ENCODE data around the gene RYK. TPM values are rescaled to one million over a fixed set of nuclear protein-coding genes. Genes with fewer than 3 reads are reported as not detected.

Gene RYK
- total and polyA plus RNA-seq, 2 donors (not counting 3 experiments of a cell fraction or from before 2014, with no cell fraction given), result 23.8 to 48.3 TPM

DNA sequence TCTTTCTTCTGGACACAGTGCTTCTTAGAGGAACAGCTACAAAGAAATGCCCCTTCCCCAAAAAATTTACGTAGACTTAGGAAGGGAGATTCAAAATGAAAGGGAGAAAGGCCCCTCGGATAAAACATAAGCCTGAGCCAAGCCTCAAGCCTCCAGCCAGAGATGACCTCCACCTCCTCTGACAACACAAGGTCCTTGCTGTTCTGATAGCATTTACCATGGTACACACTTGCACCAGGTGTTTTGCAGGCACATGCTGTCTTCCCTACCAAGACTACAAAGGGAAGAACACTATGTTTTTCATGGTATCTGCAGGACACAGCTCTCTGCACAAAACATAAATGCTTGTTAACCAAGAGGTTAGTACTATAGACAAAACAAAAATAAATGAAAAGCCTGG lies 27.8 kb downstream of the RYK start:
- H3K79me2 ChIP-seq (ENCODE audit: control insufficient read depth, insufficient read depth, low read length), result peaks cover 34% of the 10 kb centered on the region
- no peak overlapping the region for H3K27ac ChIP-seq (ENCODE audit: insufficient read depth, low read depth, low read length)
- H3K9ac ChIP-seq (replicated peaks; ENCODE audit: extremely low read depth, insufficient read depth, low read length), result no peak overlapping the region
- dilution Hi-C loops (cut with MboI; ENCODE audit: extremely low pct_ligation_motif_present, low sequenced_read_pairs), result loop anchor here (25.0 kb wide), 1 partner anchor 286 kb away; no protein-coding TSS in a partner anchor
- no TSS peak for BruUV-seq (replicated peaks)
- ChIA-PET CTCF (interaction anchor here (0.7 to 5.3 kb wide), 6 partner anchors 8 to 1513 kb away, joined by 3 to 112 read pairs (median 10); no protein-coding TSS in a partner anchor), POLR2A (no interaction called here)
- no peaks in the 10 kb centered on the region for H3K9me3 ChIP-seq (replicated peaks; ENCODE audit: control insufficient read depth, insufficient read depth, low read length)
- H3K9me1 ChIP-seq (replicated peaks; ENCODE audit: control insufficient read depth, extremely low read depth, insufficient read depth, low read length), result no peaks in the 10 kb centered on the region
- H4K20me1 ChIP-seq (replicated peaks; ENCODE audit: control insufficient read depth, extremely low read depth, insufficient read depth, low read length), result no peaks in the 10 kb centered on the region
- no peaks in the 10 kb centered on the region for H3K4me1 ChIP-seq (ENCODE audit: control insufficient read depth, extremely low read depth, insufficient read depth, low read length)
- no peak overlapping the region for H3K4me2 ChIP-seq (ENCODE audit: insufficient read depth, low read length)
- DNase-seq (ENCODE audit: low read depth, low spot score) (no peak), FAIRE-seq (no peak)
- H3K27me3 ChIP-seq (ENCODE audit: control insufficient read depth in 2 of 2, insufficient read depth in 2 of 2, low read length in 2 of 2), result no peaks in the 10 kb centered on the region
- intact Hi-C loops (cut with micrococcal nuclease), result no loop called here
- H2AFZ ChIP-seq (ENCODE audit: low read depth, low read length), result no peak overlapping the region
- H3K4me3 ChIP-seq (replicated peaks in 1 of 3; ENCODE audit: insufficient read depth in 1 of 3, low read depth in 1 of 3, low read length in 3 of 3), result no peak overlapping the region
- TF ChIP-seq GATA2 (IDR thresholded peaks at IDR 0.05; ENCODE audit: insufficient read depth, insufficient read length, low read depth, low read length) (no peak), POLR2A (IDR thresholded peaks at IDR 0.05; ENCODE audit: low read depth, low read length) (no peak), EZH2 (IDR thresholded peaks at IDR 0.05; ENCODE audit: borderline replicate concordance, low read depth, low read length, severe bottlenecking) (no peak), JUN (IDR thresholded peaks at IDR 0.05; ENCODE audit: borderline replicate concordance, insufficient read depth, insufficient read length, low read depth) (no peak), FOS (IDR thresholded peaks at IDR 0.05; ENCODE audit: borderline replicate concordance, insufficient read depth, low read length) (no peak), MYC (IDR thresholded peaks at IDR 0.05; ENCODE audit: low read depth, low read length) (no peak)
- peaks cover 0 to 2% of the 10 kb centered on the region in 2 experiments for H3K36me3 ChIP-seq (ENCODE audit: control insufficient read depth in 2 of 2, extremely low read depth in 1 of 2, insufficient read depth in 2 of 2, low read length in 2 of 2)

DNA sequence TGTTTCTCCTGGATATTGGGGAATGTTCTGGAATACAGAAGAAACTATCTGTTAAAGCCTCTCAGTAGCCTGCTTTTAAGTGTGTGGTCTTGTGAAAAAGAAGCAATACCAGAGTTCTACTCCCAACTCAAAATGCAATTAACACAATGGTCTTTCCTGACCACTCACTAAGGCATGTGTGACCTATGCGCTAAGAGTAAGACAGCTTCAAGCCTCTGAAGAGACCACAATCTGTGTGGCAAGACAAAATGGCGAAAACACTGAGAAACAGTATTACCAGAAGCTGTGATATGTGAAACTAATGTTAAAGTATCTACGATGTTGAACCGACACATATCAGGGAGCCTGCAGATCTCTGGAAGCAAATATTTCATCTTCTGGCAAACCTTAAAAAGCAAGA lies 33.8 kb downstream of the RYK start:
- dilution Hi-C loops (cut with MboI; ENCODE audit: extremely low pct_ligation_motif_present, low sequenced_read_pairs), result loop anchor here (25.0 kb wide), 1 partner anchor 280 kb away; no protein-coding TSS in a partner anchor
- H2AFZ ChIP-seq (ENCODE audit: low read depth, low read length), result no peak overlapping the region
- intact Hi-C loops (cut with micrococcal nuclease), result no loop called here
- BruUV-seq (replicated peaks), result no TSS peak
- H3K9ac ChIP-seq (replicated peaks; ENCODE audit: extremely low read depth, insufficient read depth, low read length), result no peak overlapping the region
- peaks cover 3% of the 10 kb centered on the region for H4K20me1 ChIP-seq (replicated peaks; ENCODE audit: control insufficient read depth, extremely low read depth, insufficient read depth, low read length)
- CTCF ChIA-PET, result interaction anchor here (1.1 to 2.9 kb wide), 5 partner anchors 7 to 287 kb away, joined by 3 to 18 read pairs (median 5); no protein-coding TSS in a partner anchor
- POLR2A ChIA-PET, result no interaction called here
- no peak for DNase-seq (ENCODE audit: low read depth, low spot score)
- no peaks in the 10 kb centered on the region for H3K9me3 ChIP-seq (replicated peaks; ENCODE audit: control insufficient read depth, insufficient read depth, low read length)
- no peaks in the 10 kb centered on the region for H3K79me2 ChIP-seq (ENCODE audit: control insufficient read depth, insufficient read depth, low read length)
- H3K27ac ChIP-seq (ENCODE audit: insufficient read depth, low read depth, low read length), result no peak overlapping the region
- no peak for FAIRE-seq
- H3K4me2 ChIP-seq (ENCODE audit: insufficient read depth, low read length), result no peak overlapping the region
- no peaks in the 10 kb centered on the region for H3K9me1 ChIP-seq (replicated peaks; ENCODE audit: control insufficient read depth, extremely low read depth, insufficient read depth, low read length)
- peaks cover 3% of the 10 kb centered on the region for H3K4me1 ChIP-seq (ENCODE audit: control insufficient read depth, extremely low read depth, insufficient read depth, low read length)
- H3K27me3 ChIP-seq (ENCODE audit: control insufficient read depth in 2 of 2, insufficient read depth in 2 of 2, low read length in 2 of 2), result no peaks in the 10 kb centered on the region
- H3K36me3 ChIP-seq (ENCODE audit: control insufficient read depth in 2 of 2, extremely low read depth in 1 of 2, insufficient read depth in 2 of 2, low read length in 2 of 2), result peaks cover 0 to 1% of the 10 kb centered on the region in 2 experiments
- no peak overlapping the region for H3K4me3 ChIP-seq (replicated peaks in 1 of 3; ENCODE audit: insufficient read depth in 1 of 3, low read depth in 1 of 3, low read length in 3 of 3)
- TF ChIP-seq POLR2AphosphoS5 (IDR thresholded peaks at IDR 0.05; ENCODE audit: insufficient read depth, low read depth, low read length) (no peak), JUN (IDR thresholded peaks at IDR 0.05; ENCODE audit: borderline replicate concordance, insufficient read depth, insufficient read length, low read depth) (no peak), MYC (IDR thresholded peaks at IDR 0.05; ENCODE audit: low read depth, low read length) (no peak), EZH2 (IDR thresholded peaks at IDR 0.05; ENCODE audit: borderline replicate concordance, low read depth, low read length, severe bottlenecking) (no peak), GATA2 (IDR thresholded peaks at IDR 0.05; ENCODE audit: insufficient read depth, insufficient read length, low read depth, low read length) (no peak)
- TF ChIP-seq, protein P1, sequence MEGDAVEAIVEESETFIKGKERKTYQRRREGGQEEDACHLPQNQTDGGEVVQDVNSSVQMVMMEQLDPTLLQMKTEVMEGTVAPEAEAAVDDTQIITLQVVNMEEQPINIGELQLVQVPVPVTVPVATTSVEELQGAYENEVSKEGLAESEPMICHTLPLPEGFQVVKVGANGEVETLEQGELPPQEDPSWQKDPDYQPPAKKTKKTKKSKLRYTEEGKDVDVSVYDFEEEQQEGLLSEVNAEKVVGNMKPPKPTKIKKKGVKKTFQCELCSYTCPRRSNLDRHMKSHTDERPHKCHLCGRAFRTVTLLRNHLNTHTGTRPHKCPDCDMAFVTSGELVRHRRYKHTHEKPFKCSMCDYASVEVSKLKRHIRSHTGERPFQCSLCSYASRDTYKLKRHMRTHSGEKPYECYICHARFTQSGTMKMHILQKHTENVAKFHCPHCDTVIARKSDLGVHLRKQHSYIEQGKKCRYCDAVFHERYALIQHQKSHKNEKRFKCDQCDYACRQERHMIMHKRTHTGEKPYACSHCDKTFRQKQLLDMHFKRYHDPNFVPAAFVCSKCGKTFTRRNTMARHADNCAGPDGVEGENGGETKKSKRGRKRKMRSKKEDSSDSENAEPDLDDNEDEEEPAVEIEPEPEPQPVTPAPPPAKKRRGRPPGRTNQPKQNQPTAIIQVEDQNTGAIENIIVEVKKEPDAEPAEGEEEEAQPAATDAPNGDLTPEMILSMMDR (IDR thresholded peaks at IDR 0.05; ENCODE audit: extremely low read depth in 1 of 2, insufficient read depth in 1 of 2, low read depth in 1 of 2, low read length in 2 of 2), result no peak

Data from endothelial cell of umbilical vein (primary cell).